ENCODE results near the gene ZNF397. TPM values are rescaled to one million over a fixed set of nuclear protein-coding genes. Genes with fewer than 3 reads are reported as not detected.

The ZNF397 gene
- total RNA-seq, 2 experiments from 2014 or later: 8.0 to 15.6 TPM

DNA sequence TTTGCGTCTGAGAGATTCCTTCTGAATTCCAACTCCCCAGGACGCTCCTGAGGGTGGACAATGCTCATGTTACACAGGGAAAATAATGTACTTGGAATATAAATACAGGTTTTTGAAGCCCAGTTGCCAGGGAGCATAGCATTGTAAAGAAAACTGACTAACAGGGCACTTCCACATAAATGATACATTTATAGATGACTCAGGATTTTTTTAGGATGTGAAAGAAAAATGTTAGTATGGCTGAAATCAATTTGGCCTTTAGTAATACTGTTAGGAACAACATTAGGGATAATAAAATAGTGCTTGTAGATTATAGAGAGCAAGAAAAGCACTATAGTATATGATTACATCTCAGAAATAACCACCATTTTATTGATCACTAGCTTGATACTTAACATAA is 23.6 kb downstream of the ZNF397 start:
- POLR2A ChIA-PET: no interaction called here
- no peaks in the 10 kb centered on the region for H3K9me3 ChIP-seq (ENCODE audit: low read length)
- H3K27ac ChIP-seq (ENCODE audit: low read depth, low read length, poor library complexity, severe bottlenecking): no peak overlapping the region
- TF ChIP-seq EZH2phosphoT487 (IDR thresholded peaks at IDR 0.05; ENCODE audit: borderline replicate concordance, low read depth, low read length): no peak
- TF ChIP-seq, protein P1, sequence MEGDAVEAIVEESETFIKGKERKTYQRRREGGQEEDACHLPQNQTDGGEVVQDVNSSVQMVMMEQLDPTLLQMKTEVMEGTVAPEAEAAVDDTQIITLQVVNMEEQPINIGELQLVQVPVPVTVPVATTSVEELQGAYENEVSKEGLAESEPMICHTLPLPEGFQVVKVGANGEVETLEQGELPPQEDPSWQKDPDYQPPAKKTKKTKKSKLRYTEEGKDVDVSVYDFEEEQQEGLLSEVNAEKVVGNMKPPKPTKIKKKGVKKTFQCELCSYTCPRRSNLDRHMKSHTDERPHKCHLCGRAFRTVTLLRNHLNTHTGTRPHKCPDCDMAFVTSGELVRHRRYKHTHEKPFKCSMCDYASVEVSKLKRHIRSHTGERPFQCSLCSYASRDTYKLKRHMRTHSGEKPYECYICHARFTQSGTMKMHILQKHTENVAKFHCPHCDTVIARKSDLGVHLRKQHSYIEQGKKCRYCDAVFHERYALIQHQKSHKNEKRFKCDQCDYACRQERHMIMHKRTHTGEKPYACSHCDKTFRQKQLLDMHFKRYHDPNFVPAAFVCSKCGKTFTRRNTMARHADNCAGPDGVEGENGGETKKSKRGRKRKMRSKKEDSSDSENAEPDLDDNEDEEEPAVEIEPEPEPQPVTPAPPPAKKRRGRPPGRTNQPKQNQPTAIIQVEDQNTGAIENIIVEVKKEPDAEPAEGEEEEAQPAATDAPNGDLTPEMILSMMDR (conservative IDR thresholded peaks at IDR 0.05; ENCODE audit: low read length): no peak
- no peak overlapping the region for H3K4me2 ChIP-seq (ENCODE audit: low read length)
- CTCF ChIA-PET (ENCODE audit: unreplicated experiment): no interaction called here
- H4K20me1 ChIP-seq (ENCODE audit: insufficient read depth, low read length): no peaks in the 10 kb centered on the region
- no peaks in the 10 kb centered on the region for H3K9me2 ChIP-seq (ENCODE audit: insufficient read depth, low read length)
- H3K36me3 ChIP-seq (ENCODE audit: insufficient read depth, low read length): no peaks in the 10 kb centered on the region
- H3K4me3 ChIP-seq (ENCODE audit: low read depth, low read length, poor library complexity, severe bottlenecking): no peak overlapping the region
- no peaks in the 10 kb centered on the region for H3K79me2 ChIP-seq (ENCODE audit: insufficient read depth, low read depth, low read length)
- DNase-seq (ENCODE audit: low spot score): no peak
- intact Hi-C loops (cut with micrococcal nuclease; ENCODE audit: unreplicated experiment): no loop called here
- no TSS peak for BruUV-seq (replicated peaks)
- H2AFZ ChIP-seq (ENCODE audit: low read length): no peak overlapping the region
- H3K4me1 ChIP-seq (ENCODE audit: insufficient read depth, low read length, poor library complexity, severe bottlenecking): peaks cover 6% of the 10 kb centered on the region

DNA sequence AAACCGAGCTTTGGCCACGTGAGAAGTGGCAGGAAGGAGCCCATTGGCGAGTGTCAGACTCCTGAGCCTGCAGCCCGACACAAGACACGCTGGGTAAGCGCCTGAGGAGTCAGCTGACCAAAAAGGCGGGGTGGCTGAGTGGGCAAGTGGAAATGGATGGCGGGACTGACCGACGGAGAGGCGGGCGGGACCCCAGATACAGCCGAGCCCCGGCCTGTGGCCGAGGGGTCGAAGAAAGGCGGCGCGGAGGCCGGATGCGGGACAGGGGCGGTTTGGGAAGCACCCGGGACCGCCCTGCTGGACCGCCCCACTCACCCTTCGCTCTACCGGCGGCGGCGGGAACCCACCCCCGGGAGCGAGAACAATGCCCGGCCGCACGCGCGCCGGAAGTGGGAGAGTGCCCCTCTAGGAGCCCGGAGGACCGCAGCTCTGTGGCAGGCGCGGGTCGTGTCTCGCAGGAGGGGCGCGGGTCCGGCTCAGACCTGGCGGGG is 26.4 kb downstream of the ZNF397 start:
- ChIA-PET CTCF (ENCODE audit: unreplicated experiment) (no interaction called here), POLR2A (interaction anchor here (0.7 kb wide), 1 partner anchor 21 kb away, joined by 3 read pairs; no protein-coding TSS in a partner anchor)
- Histone ChIP-seq H3K4me1 (ENCODE audit: insufficient read depth, low read length, poor library complexity, severe bottlenecking) (peaks cover 6% of the 10 kb centered on the region), H3K36me3 (ENCODE audit: insufficient read depth, low read length) (no peaks in the 10 kb centered on the region), H3K27ac (ENCODE audit: low read depth, low read length, poor library complexity, severe bottlenecking) (no peak overlapping the region), H3K4me3 (ENCODE audit: low read depth, low read length, poor library complexity, severe bottlenecking) (no peak overlapping the region), H3K4me2 (ENCODE audit: low read length) (no peak overlapping the region), H3K9me2 (ENCODE audit: insufficient read depth, low read length) (no peaks in the 10 kb centered on the region), H3K9me3 (ENCODE audit: low read length) (no peaks in the 10 kb centered on the region), H2AFZ (ENCODE audit: low read length) (no peak overlapping the region), H3K79me2 (ENCODE audit: insufficient read depth, low read depth, low read length) (no peaks in the 10 kb centered on the region), H4K20me1 (ENCODE audit: insufficient read depth, low read length) (no peaks in the 10 kb centered on the region)
- TF ChIP-seq, protein P1 (conservative IDR thresholded peaks at IDR 0.05; ENCODE audit: low read length): no peak
- TF ChIP-seq EZH2phosphoT487 (IDR thresholded peaks at IDR 0.05; ENCODE audit: borderline replicate concordance, low read depth, low read length): no peak
- no TSS peak for BruUV-seq (replicated peaks)
- no peak for DNase-seq (ENCODE audit: low spot score)
- intact Hi-C loops (cut with micrococcal nuclease; ENCODE audit: unreplicated experiment): no loop called here

DNA sequence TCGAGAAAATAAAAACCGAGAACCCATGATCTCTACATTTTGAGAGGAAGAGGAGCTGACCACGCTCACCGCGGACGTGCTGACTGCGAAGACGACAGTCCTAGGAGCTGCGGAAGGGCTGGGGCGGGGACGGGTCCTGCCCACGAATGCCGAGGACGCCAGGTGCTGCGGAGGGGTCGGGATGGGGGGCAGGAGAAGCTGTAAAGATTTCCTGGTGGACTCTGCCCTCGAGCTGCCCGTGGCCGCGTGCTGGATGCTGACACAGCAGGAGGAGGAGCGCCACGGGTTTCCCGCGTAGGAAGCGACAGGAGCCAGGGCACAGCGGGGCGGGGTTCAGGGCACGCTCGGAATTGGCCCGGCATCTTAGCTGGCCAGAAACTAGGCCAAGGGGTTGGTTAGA is 27.0 kb downstream of the ZNF397 start:
- H3K4me3 ChIP-seq (ENCODE audit: low read depth, low read length, poor library complexity, severe bottlenecking): no peak overlapping the region
- intact Hi-C loops (cut with micrococcal nuclease; ENCODE audit: unreplicated experiment): no loop called here
- no TSS peak for BruUV-seq (replicated peaks)
- CTCF ChIA-PET (ENCODE audit: unreplicated experiment): no interaction called here
- no peak for DNase-seq (ENCODE audit: low spot score)
- no peaks in the 10 kb centered on the region for H3K79me2 ChIP-seq (ENCODE audit: insufficient read depth, low read depth, low read length)
- no peaks in the 10 kb centered on the region for H4K20me1 ChIP-seq (ENCODE audit: insufficient read depth, low read length)
- no peak for TF ChIP-seq EZH2phosphoT487 (IDR thresholded peaks at IDR 0.05; ENCODE audit: borderline replicate concordance, low read depth, low read length)
- TF ChIP-seq, protein P1 (conservative IDR thresholded peaks at IDR 0.05; ENCODE audit: low read length): no peak
- no peak overlapping the region for H2AFZ ChIP-seq (ENCODE audit: low read length)
- H3K4me1 ChIP-seq (ENCODE audit: insufficient read depth, low read length, poor library complexity, severe bottlenecking): peaks cover 6% of the 10 kb centered on the region
- H3K9me2 ChIP-seq (ENCODE audit: insufficient read depth, low read length): no peaks in the 10 kb centered on the region
- no peaks in the 10 kb centered on the region for H3K9me3 ChIP-seq (ENCODE audit: low read length)
- H3K27ac ChIP-seq (ENCODE audit: low read depth, low read length, poor library complexity, severe bottlenecking): no peak overlapping the region
- H3K36me3 ChIP-seq (ENCODE audit: insufficient read depth, low read length): no peaks in the 10 kb centered on the region
- no peak overlapping the region for H3K4me2 ChIP-seq (ENCODE audit: low read length)
- POLR2A ChIA-PET: no interaction called here

All from OCI-LY7 (cell line).